Fibroblast of the aortic adventitia (primary cell): ENCODE data around the gene KRT77. TPM values are rescaled to one million over a fixed set of nuclear protein-coding genes. Genes with fewer than 3 reads are reported as not detected.
"Not testable (repeated sequence)": the region's sequence is repeated elsewhere in the genome, so short reads cannot be mapped to it uniquely, and the experiment has no call there.

Experiments used
- DNase-seq: peaks from one replicate; pipeline ENCODE4 v3.0.0-alpha.2; 2010; ENCODE audit warnings: low read depth
- H3K4me3 ChIP-seq: 2 replicates; pipeline ENCODE4 v1.5.1; 2011; ENCODE audit warnings: low read depth, mild to moderate bottlenecking, control low read depth, low read length, moderate library complexity
- CTCF ChIP-seq: IDR thresholded peaks from 2 replicates; pipeline ENCODE4 v1.5.1; 2011; ENCODE audit warnings: mild to moderate bottlenecking, low read length, control low read depth, inconsistent platforms; ENCODE audit not compliant: insufficient read depth
- total RNA-seq: library from RNA; depleted of rRNA; stranded (reverse); fragments of >200 nt; gene quantifications from 2 replicates; pipeline ENCODE4 v1.2.3, GENCODE V29; 2012; ENCODE audit warnings: low replicate concordance

Gene KRT77
- total RNA-seq = not detected in 2 replicates

DNA sequence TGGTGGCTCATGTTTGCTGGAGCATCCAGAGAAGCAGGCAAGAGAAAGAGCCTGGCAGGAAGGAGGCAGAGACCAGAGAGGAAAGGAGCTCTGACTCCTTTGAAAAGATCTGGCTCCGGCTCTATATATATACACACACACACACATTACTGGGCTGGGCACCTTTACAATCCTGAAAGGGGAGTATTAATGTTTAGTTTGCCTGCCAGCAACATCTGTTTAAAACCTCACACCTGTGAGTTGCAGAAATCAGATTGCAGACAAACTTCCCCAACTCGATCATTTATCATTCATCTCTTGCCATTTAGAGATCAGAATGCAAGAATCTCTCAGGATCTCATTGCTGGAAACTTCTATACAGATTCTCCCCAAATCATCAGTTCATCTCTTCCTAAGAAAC lies at the start of gene KRT77:
KRT77 (minus strand) TSS at position 101 of the 400 bp plus-strand sequence; CDS start at position 11, 90 bp downstream.
- no peak for TF ChIP-seq CTCF
- H3K4me3 ChIP-seq = no peak within 1 kb of the TSS
- no peak for DNase-seq

- no peak for TF ChIP-seq CTCF
- no peak for DNase-seq
- H3K4me3 ChIP-seq = no peak overlapping the region
These were observed 49.2 kb upstream of the KRT77 start for GRCh38 chr12:52752516-52752915.

GRCh38 chr12:52751795-52752194 lies 48.5 kb upstream of the KRT77 start:
- TF ChIP-seq CTCF = no peak
- H3K4me3 ChIP-seq = no peak overlapping the region
- no peak for DNase-seq

DNA sequence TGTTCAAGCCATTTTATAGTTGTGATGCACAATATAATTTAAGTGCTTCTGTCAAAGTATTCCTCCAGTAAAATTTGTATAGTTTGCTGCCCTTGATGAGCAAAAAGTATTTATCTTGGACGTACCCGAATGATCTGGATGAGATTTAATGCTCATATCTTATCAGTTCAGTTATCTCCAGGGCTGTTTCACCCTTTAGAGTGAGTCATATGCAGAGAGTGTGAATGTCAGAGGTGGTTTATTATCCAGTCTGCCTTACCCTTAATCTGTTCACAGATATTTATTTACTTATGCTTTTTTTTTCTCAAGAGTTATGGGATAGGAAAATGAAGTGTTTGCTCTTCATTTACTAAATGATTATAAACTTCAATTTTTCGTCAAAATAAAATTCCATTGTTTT lies 47.2 kb upstream of the KRT77 start:
- H3K4me3 ChIP-seq, DNase-seq: not testable (repeated sequence)

- no peak overlapping the region for H3K4me3 ChIP-seq
These were observed 46.5 kb upstream of the KRT77 start for GRCh38 chr12:52749827-52750226.

DNA sequence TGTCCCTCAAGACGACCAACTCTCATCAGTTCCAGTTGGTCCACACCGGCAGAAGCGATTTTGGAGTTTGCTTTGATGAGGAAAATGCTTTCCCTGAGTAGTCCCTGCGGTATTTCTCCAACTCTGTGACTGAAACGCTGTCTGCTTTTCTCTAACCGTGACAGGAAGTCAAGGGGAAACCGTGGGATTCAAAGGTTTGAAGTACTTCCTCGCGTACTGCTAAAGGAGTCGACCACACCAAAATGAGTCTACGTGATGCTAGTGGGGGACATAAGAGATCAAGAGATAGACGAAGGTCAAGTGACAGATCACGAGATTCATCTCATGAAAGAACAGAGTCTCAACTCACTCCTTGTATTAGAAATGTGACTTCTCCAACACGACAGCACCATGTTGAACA lies 45.3 kb upstream of the KRT77 start:
- no peak overlapping the region for H3K4me3 ChIP-seq
- no peak for TF ChIP-seq CTCF
- no peak for DNase-seq

More at GRCh38 chr12:52749827-52750226, 46.5 kb upstream of the KRT77 start:
- no peak for TF ChIP-seq CTCF
- no peak for DNase-seq

- TF ChIP-seq CTCF = no peak
- no peak overlapping the region for H3K4me3 ChIP-seq
- no peak for DNase-seq
These were observed 42.2 kb upstream of the KRT77 start for GRCh38 chr12:52745554-52745953.
